ENCODE measurements around the gene WDR86. TPM values are rescaled to one million over a fixed set of nuclear protein-coding genes. Genes with fewer than 3 reads are reported as not detected.

Gene WDR86
- total RNA-seq, 1 donor from 2014 or later: 70.5 TPM

DNA sequence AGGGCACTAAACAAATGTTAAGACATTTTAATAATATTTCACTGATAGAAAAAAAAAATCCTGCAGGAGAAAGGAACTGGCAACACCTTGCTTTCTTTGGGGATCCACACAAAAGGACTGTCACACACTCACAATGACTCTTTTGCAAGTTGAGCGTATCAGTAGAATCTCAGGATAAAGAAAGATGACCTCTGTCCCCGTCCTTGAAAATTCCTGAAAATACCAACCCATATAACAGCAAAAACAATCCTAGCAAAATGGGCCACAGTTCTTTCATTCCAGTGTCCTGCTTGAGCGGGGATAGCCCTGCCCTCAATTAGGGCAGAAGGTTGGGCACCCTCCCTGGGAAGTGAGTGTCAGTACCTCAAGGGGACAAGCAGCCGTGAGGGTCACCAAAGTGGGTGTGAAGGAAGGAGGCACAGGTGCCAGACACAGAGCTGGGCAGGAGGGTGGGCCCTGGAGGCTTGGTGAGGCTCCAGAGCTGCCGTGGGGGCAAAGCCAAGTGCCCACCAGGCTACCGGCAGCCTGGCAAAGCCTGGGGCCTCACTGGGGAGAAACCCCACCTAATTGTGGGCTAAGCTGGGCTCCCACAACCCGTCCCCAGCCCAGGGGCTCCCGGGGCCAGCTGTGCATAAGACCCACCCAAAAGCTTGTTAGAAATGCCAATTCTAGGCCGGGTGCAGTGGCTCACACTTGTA, 2.8 kb downstream of the WDR86 start:
- H3K36me3 Mint-ChIP-seq (ENCODE audit: unreplicated experiment): no peaks in the 10 kb centered on the region
- TF ChIP-seq, protein P1, sequence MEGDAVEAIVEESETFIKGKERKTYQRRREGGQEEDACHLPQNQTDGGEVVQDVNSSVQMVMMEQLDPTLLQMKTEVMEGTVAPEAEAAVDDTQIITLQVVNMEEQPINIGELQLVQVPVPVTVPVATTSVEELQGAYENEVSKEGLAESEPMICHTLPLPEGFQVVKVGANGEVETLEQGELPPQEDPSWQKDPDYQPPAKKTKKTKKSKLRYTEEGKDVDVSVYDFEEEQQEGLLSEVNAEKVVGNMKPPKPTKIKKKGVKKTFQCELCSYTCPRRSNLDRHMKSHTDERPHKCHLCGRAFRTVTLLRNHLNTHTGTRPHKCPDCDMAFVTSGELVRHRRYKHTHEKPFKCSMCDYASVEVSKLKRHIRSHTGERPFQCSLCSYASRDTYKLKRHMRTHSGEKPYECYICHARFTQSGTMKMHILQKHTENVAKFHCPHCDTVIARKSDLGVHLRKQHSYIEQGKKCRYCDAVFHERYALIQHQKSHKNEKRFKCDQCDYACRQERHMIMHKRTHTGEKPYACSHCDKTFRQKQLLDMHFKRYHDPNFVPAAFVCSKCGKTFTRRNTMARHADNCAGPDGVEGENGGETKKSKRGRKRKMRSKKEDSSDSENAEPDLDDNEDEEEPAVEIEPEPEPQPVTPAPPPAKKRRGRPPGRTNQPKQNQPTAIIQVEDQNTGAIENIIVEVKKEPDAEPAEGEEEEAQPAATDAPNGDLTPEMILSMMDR (IDR thresholded peaks at IDR 0.05; ENCODE audit: partially characterized antibody, unreplicated experiment): no peak
- peaks cover 8% of the 10 kb centered on the region for H3K9me3 Mint-ChIP-seq (ENCODE audit: unreplicated experiment)
- H3K4me1 Mint-ChIP-seq (ENCODE audit: low read depth, unreplicated experiment): peaks cover 6% of the 10 kb centered on the region
- H3K27ac Mint-ChIP-seq (ENCODE audit: unreplicated experiment): no peak overlapping the region
- H3K4me3 Mint-ChIP-seq (ENCODE audit: unreplicated experiment): peak overlapping the region; percentile 21
- no peak for DNase-seq
- H3K27me3 Mint-ChIP-seq (ENCODE audit: unreplicated experiment): peaks cover 10% of the 10 kb centered on the region

DNA sequence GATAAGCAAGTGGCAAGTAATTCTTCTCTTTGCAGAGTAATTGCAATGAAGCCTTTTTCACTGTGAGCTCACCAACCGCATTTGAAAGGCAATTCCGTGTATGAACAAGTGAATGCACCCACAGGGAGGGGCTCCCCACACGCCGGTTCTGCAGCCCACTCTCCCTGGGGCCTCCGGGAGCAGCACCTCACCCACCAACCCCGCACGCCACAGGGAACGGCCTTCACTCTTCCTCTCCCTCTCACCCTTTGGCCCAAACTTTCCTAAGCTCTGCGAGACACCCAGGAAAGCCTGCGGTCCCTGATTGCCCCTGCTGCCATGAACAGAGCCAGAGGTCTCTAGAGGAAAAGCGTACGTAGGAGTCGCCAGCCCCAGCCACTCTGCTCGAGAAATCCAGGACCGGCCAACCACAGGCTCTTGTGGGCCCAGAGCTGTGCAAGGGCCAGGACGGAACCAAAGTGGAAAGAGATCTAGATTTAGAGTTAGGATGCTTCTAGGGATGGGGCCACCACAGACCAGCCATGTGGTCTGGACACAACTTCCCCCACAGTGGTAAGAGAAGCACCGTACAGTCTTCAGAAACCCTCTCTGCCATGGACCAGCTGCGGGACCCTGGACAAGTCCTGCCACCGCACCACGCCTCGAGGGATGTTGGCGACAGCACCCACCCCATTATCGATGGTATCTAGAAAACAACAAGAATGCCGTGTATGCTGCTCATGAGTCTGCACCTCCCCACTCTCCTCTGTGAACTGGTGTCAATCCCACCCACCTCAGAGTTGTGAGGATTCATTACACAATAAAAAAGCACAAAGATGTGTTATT, 3.6 kb downstream of the WDR86 start:
- no peak for DNase-seq
- Mint-ChIP-seq H3K27me3 (ENCODE audit: unreplicated experiment) (peaks cover 7% of the 10 kb centered on the region), H3K27ac (ENCODE audit: unreplicated experiment) (no peak overlapping the region), H3K9me3 (ENCODE audit: unreplicated experiment) (peaks cover 8% of the 10 kb centered on the region), H3K4me3 (ENCODE audit: unreplicated experiment) (no peak overlapping the region), H3K4me1 (ENCODE audit: low read depth, unreplicated experiment) (peaks cover 6% of the 10 kb centered on the region), H3K36me3 (ENCODE audit: unreplicated experiment) (no peaks in the 10 kb centered on the region)
- TF ChIP-seq, protein P1 (IDR thresholded peaks at IDR 0.05; ENCODE audit: partially characterized antibody, unreplicated experiment): no peak

DNA sequence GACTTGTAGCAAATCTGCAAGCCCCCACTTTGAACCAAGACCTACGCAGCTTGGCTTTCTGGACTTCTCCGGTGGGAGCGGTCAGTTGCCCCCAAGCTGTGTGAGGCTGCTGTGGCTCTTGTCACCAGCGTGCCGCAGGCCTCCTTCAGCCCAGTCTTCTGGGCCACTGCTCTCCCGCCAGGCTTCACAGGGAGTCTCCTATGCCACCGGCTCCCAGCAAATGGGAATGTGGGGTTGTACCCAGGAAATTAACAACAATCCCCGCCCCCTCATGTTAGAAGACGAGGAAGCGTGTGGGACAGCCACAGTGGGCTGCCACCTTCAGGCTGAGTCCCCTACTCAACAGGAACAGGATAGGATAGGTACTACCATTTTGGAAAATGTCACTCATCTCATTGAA, 4.2 kb downstream of the WDR86 start:
- H3K4me1 Mint-ChIP-seq (ENCODE audit: low read depth, unreplicated experiment): no peaks in the 10 kb centered on the region
- TF ChIP-seq, protein P1 (IDR thresholded peaks at IDR 0.05; ENCODE audit: partially characterized antibody, unreplicated experiment): no peak
- DNase-seq: no peak
- peaks cover 7% of the 10 kb centered on the region for H3K9me3 Mint-ChIP-seq (ENCODE audit: unreplicated experiment)
- H3K27ac Mint-ChIP-seq (ENCODE audit: unreplicated experiment): no peak overlapping the region
- no peaks in the 10 kb centered on the region for H3K36me3 Mint-ChIP-seq (ENCODE audit: unreplicated experiment)
- no peak overlapping the region for H3K4me3 Mint-ChIP-seq (ENCODE audit: unreplicated experiment)
- H3K27me3 Mint-ChIP-seq (ENCODE audit: unreplicated experiment): peaks cover 5% of the 10 kb centered on the region

DNA sequence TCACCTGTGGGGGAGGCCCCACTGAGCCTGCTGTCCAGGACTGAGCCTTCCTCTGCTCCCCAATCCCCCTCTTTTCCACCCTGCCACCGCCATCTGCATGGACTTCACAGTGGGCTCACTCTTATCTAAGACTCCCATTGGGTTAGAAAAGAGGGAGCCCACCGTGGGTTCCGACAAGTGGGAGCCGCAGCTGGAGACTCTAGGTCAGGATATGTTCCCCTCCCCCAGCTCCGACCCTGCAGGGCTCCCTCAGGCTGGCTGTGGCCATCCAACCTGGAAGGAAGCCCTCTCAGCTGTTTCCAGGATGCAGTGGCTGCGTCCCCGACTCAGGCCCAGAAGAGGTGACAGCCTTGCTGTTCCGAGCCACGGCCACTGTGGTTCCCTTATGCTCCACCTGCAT, 4.8 kb downstream of the WDR86 start:
- TF ChIP-seq, protein P1 (IDR thresholded peaks at IDR 0.05; ENCODE audit: partially characterized antibody, unreplicated experiment): no peak
- Mint-ChIP-seq H3K9me3 (ENCODE audit: unreplicated experiment) (peaks cover 7% of the 10 kb centered on the region), H3K36me3 (ENCODE audit: unreplicated experiment) (no peaks in the 10 kb centered on the region), H3K4me1 (ENCODE audit: low read depth, unreplicated experiment) (no peaks in the 10 kb centered on the region), H3K4me3 (ENCODE audit: unreplicated experiment) (no peak overlapping the region), H3K27ac (ENCODE audit: unreplicated experiment) (no peak overlapping the region), H3K27me3 (ENCODE audit: unreplicated experiment) (peaks cover 5% of the 10 kb centered on the region)
- DNase-seq: no peak

Data from glutamatergic neuron (in vitro differentiated cells).